HL-60 (cell line): ENCODE data around the gene RFFL.

Experiments used
- DNase-seq, 2 experiments: peaks; one replicate each; pipeline ENCODE4 v3.0.0-alpha.2; 2010 to 2020; ENCODE audit warnings: low read depth in 1 of 2, low spot score in 1 of 2
- H3K27ac ChIP-seq: fragments of 250-450 bp; sonication (Bioruptor Pico); replicated peaks from 2 replicates; pipeline ENCODE4 v1.5.1; 2020; ENCODE audit warnings: mild to moderate bottlenecking, moderate library complexity
- H3K27me3 ChIP-seq: fragments of 250-450 bp; sonication (Bioruptor Pico); 2 replicates; pipeline ENCODE4 v1.5.1; 2021; ENCODE audit warnings: mild to moderate bottlenecking, moderate library complexity; ENCODE audit not compliant: insufficient read depth, poor library complexity, severe bottlenecking
- H3K4me3 ChIP-seq: replicated peaks from 2 replicates; pipeline ENCODE4 v1.5.1; 2011; ENCODE audit warnings: mild to moderate bottlenecking, control low read depth, low read length; ENCODE audit not compliant: insufficient read depth
- CTCF ChIP-seq: IDR thresholded peaks from one replicate; pipeline ENCODE4 v1.5.1; 2011; ENCODE audit warnings: low read length, control low read depth, inconsistent platforms; ENCODE audit not compliant: insufficient read depth
- GABPA ChIP-seq: IDR thresholded peaks from 2 replicates; pipeline ENCODE4 v1.6.1; 2012; ENCODE audit warnings: low read depth
- POLR2AphosphoS5 ChIP-seq: IDR thresholded peaks from 2 replicates; pipeline ENCODE4 v1.6.1; 2012; ENCODE audit warnings: low read depth
- REST ChIP-seq: IDR thresholded peaks from 2 replicates; pipeline ENCODE4 v1.6.1; 2012; ENCODE audit warnings: low read depth; ENCODE audit not compliant: insufficient replicate concordance
- SPI1 ChIP-seq: IDR thresholded peaks from 2 replicates; pipeline ENCODE4 v1.6.1; 2012; ENCODE audit warnings: low read depth, mild to moderate bottlenecking, borderline replicate concordance

RFFL gene

DNA sequence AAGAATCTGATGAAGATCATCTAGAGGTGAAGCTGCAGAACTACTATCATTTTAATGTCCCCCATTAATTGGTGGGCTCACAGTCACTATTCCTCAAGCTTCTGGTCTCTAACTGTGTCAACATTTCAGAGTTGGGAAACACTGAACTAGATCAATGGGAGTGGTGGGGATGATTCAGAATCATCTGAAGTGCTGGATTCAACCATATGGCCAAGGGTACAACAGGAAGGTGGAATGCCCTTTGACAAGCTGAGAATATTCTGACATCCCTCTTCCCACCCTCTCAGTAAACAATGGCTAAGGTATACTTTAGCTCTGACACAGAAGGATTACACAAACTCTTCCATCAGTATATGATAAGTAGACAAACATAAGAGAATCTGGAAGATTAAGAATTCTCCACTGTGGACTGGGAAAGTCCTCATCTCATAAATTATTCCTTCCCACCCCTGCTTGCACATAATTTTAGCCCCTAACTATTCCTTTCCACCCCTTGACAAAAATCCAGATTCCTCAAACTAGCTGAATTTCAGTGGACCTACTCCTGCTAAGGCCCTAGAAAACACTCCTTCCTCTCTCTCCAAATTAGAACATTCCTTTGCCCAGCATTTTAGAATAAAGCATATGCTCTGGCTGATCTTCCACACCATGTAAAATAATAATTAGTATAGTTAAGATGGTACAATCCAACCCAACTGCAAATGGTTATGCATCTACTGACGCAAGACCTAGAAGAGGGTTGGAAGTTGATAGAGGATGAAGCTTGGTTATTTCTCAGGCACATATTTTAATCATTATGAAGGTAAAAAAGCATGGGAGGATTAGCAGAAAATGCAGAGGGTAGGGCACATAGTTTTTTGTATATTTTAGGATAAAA is 16.3 kb upstream of the RFFL start:
- no peak for DNase-seq
- H3K27ac ChIP-seq, result peak overlapping the region; percentile 56; the same call in 1 of the 2 replicates
- H3K27me3 ChIP-seq, result no peaks in the 10 kb centered on the region
- no peak overlapping the region for H3K4me3 ChIP-seq
- TF ChIP-seq POLR2AphosphoS5, result no peak
- TF ChIP-seq CTCF, result no peak
- no peak for TF ChIP-seq REST
- no peak for TF ChIP-seq GABPA
- no peak for TF ChIP-seq SPI1

- TF ChIP-seq POLR2AphosphoS5, result no peak
- TF ChIP-seq CTCF, result no peak
- TF ChIP-seq GABPA, result no peak
- no peak for TF ChIP-seq SPI1
- TF ChIP-seq REST, result no peak
- Histone ChIP-seq H3K4me3 (no peak overlapping the region), H3K27ac (no peak overlapping the region), H3K27me3 (no peaks in the 10 kb centered on the region)
- no peak for DNase-seq
These were observed 13.4 kb upstream of the RFFL start for GRCh38 chr17:35076874-35077273.

GRCh38 chr17:35074711-35075707 is 11.5 kb upstream of the RFFL start:
- TF ChIP-seq POLR2AphosphoS5 (no peak), GABPA (no peak), SPI1 (no peak), CTCF (no peak), REST (no peak)
- DNase-seq, result peak in 1 of 2 experiments; percentile 31
- Histone ChIP-seq H3K27me3 (no peaks in the 10 kb centered on the region), H3K4me3 (no peak overlapping the region), H3K27ac (no peak overlapping the region)
